HL-60/S4 (cell line): ENCODE data around the gene NBEAL2.
"Not testable (repeated sequence)": the region's sequence is repeated elsewhere in the genome, so short reads cannot be mapped to it uniquely, and the experiment has no call there.

Source experiments
- in situ Hi-C: fragments of 300-500 bp; cut with MboI; formaldehyde crosslinking; loops from 2 replicates; pipeline ENCODE4 v1.14.3; 2022; ENCODE audit warnings: low sequenced_read_pairs

Gene NBEAL2

GRCh38 chr3:47010111-47010712 lies 30.7 kb downstream of the NBEAL2 start:
- in situ Hi-C loops: no loop called here

GRCh38 chr3:47010910-47011309 lies 31.4 kb downstream of the NBEAL2 start:
- in situ Hi-C loops: no loop called here

GRCh38 chr3:47011371-47011770 lies 31.9 kb downstream of the NBEAL2 start:
- in situ Hi-C loops: no loop called here

DNA sequence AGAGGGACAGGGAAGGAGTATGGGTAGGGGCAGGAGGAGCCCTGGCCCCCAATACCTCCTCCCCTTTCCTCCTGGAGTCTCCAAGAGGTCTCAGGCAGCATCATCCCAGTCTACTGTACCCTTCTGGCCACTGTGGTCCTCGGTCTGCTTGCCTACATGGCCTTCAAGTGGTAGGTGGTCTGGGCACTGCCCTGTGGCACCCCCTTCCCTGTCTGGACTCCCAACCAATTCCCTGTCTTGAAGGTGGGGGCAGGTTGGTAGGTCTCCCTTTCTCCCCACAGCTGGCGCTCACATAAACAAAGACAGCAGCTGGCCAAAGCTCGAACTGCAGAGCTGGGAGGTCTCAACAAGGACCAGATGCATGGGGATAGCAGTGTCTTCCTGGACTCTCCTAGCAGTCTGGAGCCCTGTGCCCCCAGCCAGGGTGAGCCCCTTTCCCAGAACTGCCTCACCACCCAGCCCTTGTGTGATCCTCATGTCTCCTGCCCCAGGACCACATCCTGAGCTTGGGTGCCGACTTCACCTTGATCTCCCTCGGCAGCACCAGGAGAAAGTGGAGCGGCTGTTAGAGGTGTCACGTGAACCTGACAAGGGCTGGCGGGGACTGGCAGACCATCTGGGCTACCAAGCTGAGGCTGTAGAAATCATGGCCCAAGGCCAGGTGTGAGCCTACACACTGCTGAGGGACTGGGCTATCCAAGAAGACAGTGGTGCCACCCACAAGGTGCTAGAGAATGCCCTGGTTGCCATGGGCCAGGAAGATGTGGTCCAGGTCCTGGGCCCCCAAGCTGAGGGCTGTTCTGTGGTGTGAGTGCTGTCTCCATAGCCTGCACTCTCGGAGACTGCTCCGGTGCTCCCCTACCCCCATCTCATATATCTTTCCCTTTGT lies 33.1 kb downstream of the NBEAL2 start:
- in situ Hi-C loops: no loop called here

DNA sequence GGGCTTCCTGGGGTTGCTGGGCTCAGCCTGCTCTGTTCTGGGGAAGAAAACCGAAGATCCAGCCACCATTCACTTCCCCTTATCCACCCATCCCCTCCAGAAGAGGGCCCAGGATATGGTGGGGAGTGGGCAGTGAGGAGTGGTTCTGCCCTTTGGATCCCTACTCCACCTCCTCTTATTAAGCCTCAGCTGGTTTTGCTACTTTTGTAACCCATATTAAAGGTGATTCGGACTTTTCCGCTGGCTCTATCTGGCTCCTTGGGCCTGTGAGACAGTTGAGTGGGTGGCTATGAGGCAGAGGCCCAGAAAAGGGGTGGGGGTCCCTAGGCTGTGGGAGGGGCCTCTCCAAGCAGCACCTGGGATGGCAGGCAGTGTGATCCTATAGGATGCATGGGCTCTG lies 33.8 kb downstream of the NBEAL2 start:
- in situ Hi-C loops: no loop called here

DNA sequence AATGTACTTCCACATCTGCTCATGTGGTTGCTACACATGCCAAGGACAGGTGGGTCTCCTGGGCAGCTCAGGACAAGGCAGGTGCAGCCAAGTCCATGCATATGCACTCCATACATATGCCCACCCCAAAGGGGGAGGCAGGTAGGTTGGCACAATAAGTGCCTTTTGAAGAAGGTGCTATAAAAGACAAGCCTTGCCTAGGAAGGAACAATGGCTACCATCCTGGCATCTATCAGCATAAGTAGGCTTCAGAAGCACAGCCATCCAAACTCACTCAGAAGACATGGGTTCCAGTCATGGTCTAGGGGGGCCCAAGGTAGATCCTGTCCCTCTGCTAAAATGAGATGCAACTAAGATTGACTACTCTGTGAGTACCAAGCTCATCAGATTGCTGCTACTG lies 34.6 kb downstream of the NBEAL2 start:
- in situ Hi-C loops: no loop called here

- in situ Hi-C loops: no loop called here
Observed at GRCh38 chr3:47015151-47015550, 35.7 kb downstream of the NBEAL2 start.

GRCh38 chr3:47016086-47016933 lies 36.8 kb downstream of the NBEAL2 start:
- in situ Hi-C loops: no loop called here

- in situ Hi-C loops: no loop called here
Observed at GRCh38 chr3:47016934-47017435, 37.5 kb downstream of the NBEAL2 start.

GRCh38 chr3:47017504-47018268 lies 38.2 kb downstream of the NBEAL2 start:
- in situ Hi-C loops: no loop called here

GRCh38 chr3:47018269-47018611 lies 38.8 kb downstream of the NBEAL2 start:
- in situ Hi-C loops: no loop called here

DNA sequence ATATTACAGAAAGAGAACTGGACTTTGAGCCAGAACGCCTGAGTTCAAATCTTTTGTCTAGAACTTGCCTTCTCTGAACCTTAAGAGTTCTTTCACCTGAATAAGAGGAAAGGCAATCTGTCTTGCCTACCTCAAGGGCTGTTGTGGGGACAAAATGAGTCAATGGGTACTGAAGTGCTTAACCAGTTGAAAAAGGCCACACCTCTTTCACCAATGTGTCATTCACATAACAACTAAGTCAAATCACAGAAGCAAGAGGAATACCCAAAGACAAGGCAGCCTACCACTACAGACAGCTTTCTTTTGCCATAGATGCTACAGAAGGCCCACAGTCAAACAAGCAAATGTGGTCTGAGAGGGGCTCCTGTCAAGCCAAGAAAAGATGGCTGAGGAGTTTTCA lies 39.7 kb downstream of the NBEAL2 start:
- in situ Hi-C loops: no loop called here

- in situ Hi-C loops: no loop called here
Observed at GRCh38 chr3:47020311-47020710, 40.8 kb downstream of the NBEAL2 start.

- in situ Hi-C loops: no loop called here
Observed at GRCh38 chr3:47022641-47023071, 43.2 kb downstream of the NBEAL2 start.

DNA sequence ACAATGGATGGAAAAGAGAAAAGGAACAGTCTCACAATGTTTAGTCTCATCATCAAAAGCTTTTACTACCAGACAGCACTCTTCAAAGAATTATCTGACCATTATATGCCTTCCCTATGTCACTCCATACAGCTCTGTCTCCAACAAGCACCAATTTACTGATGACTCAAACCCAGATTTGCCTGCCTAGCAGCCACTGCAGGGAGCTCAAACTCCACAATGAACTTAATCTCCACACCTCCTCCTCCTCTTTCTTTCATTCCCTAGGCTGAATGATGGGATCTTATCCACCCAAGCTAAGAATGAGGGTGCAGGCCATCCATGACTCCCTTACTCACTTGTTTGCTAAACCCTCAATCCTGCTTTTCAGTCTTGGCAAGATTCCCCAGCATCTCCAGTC lies 45.5 kb downstream of the NBEAL2 start:
- in situ Hi-C loops: no loop called here

GRCh38 chr3:47026432-47026831 lies 47.0 kb downstream of the NBEAL2 start:
- in situ Hi-C loops: not testable (repeated sequence)

DNA sequence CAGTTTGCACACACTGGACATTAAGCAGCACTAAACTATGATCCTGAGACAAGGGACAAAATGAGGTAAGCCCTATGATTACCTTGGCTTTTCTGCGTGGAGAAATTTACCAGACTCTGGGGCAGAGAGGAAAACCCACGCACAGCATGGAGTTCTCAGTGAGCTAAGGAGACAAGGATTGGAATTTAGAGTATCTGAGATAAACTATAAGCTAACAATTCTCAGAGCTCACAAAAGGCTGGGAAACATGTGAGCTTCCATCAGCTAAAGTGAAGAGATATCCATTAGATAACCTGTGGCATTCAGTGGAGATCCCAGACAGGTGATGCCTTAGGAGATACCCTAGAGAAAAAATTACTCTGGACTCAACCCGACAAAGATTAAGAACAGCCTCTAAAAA lies 48.7 kb downstream of the NBEAL2 start:
- in situ Hi-C loops: no loop called here

DNA sequence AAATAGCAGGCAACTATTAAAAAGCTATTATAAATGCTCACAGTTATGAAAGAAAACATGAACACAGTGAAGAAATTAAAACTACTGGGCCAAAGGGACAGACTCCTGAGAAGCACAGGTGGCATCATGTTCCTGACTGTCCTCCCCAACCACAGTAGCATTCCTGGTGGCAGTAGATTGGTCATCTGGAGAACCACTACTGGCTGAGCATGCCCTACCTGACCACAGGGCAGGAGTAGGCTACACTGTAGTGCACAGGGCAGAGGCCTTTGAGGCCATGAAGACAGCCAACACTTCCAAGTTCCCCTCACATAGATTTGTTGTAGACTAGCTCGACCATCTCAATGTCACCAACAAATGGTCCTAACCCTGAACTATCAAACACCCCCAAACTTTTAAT lies 49.2 kb downstream of the NBEAL2 start:
- in situ Hi-C loops: no loop called here

DNA sequence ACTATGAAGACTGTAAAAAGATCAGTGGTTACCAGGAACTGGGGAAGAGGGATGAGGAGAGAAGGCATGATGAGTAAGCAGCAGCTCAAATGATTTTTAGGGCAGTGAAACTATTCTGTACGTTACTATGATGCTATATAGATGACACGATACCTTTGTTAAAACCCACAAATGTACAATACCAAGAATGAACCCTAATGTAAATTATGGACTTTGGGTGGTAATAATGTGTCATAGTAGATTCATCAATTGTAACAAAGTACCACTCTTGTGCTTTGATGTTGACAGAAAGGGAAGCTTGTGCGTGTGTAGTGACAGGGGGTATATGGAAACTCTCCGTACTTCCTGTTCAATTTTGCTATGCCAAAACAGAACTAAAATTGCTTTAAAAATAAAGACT lies 51.6 kb downstream of the NBEAL2 start:
- in situ Hi-C loops: not testable (repeated sequence)

DNA sequence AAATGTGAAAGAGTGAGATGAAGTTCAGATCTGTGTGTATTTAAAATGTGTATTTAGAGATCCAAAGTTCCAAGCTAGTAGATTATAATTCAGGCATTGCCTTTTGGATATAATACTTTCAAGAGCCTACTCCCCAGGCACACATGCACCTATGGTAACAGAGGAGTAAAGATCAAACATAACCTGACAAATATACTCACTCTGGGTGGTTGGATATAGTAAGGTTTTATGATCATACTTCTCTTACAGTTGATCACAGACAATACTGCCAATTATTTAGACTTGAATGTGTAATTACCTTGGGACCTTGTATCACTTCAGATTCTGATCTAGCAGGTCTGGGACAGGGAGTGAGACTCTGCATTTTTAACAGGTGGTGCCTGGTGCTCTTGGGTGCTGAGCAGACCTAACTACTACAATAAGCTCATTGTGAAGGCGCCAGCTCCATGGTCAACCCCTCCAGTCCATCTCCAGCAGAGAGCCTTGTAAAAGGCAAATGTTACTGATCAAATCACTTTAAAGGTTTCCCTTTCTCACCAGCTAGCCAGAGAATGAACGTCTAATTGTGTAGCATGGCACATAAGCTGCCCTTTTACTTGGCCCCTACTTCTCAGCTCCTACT lies 55.5 kb downstream of the NBEAL2 start:
- in situ Hi-C loops: no loop called here
